Smooth muscle cell (in vitro differentiated cells): ENCODE results near the gene MARS1. TPM values are rescaled to one million over a fixed set of nuclear protein-coding genes. Genes with fewer than 3 reads are reported as not detected.
A peak's percentile ranks its signal among the peaks of the same experiment; 100 is the strongest.

Experiments used
- DNase-seq: peaks from one replicate; lab custom pipeline; 2025; ENCODE audit not compliant: unreplicated experiment; lab: John Stamatoyannopoulos, UW
- H2AFZ ChIP-seq: fragments of 200-600 bp; sonication (generic); 2 replicates; pipeline ENCODE4 v1.6.0; 2016; ENCODE audit warnings: antibody characterized with exemption, low read depth, mild to moderate bottlenecking
- H3F3A ChIP-seq: fragments of 200-600 bp; sonication (generic); 2 replicates; pipeline ENCODE4 v1.6.0; 2017; ENCODE audit warnings: antibody characterized with exemption, low read depth
- H3K27ac ChIP-seq: fragments of 200-600 bp; sonication (generic); 2 replicates; pipeline ENCODE4 v1.5.1; 2016; ENCODE audit warnings: low read depth, mild to moderate bottlenecking
- H3K27me3 ChIP-seq: fragments of 200-600 bp; sonication (generic); 2 replicates; pipeline ENCODE4 v1.6.1; 2016; ENCODE audit warnings: low read depth, mild to moderate bottlenecking
- H3K36me3 ChIP-seq: fragments of 200-600 bp; sonication (generic); 2 replicates; pipeline ENCODE4 v1.5.1; 2016; ENCODE audit warnings: low read depth
- H3K4me1 ChIP-seq: fragments of 200-600 bp; sonication (generic); 2 replicates; pipeline ENCODE4 v1.5.1; 2016; ENCODE audit warnings: low read depth
- H3K4me2 ChIP-seq: fragments of 200-600 bp; sonication (generic); 2 replicates; pipeline ENCODE4 v1.6.0; 2016; ENCODE audit warnings: mild to moderate bottlenecking
- H3K4me3 ChIP-seq: fragments of 200-600 bp; sonication (generic); 2 replicates; pipeline ENCODE4 v1.5.1; 2016; ENCODE audit warnings: mild to moderate bottlenecking
- H3K79me2 ChIP-seq: fragments of 200-600 bp; sonication (generic); 2 replicates; pipeline ENCODE4 v1.6.0; 2016; ENCODE audit warnings: low read depth, mild to moderate bottlenecking
- H3K9ac ChIP-seq: fragments of 200-600 bp; sonication (generic); 2 replicates; pipeline ENCODE4 v1.6.0; 2016; ENCODE audit warnings: low read depth
- H3K9me3 ChIP-seq: fragments of 200-600 bp; sonication (generic); replicated peaks from 2 replicates; pipeline ENCODE4 v1.5.1; 2016; ENCODE audit warnings: low read depth
- H4K20me1 ChIP-seq: fragments of 200-600 bp; sonication (generic); 2 replicates; pipeline ENCODE4 v1.6.0; 2016; ENCODE audit warnings: low read depth
- WGBS: methylation state at CpG from one replicate; pipeline ENCODE4 v1.1.7; 2016; ENCODE audit warnings: low lambda C conversion rate; 5-methylcytosine and 5-hydroxymethylcytosine counted together
- polyA plus RNA-seq: library from polyadenylated mRNA; unstranded; fragments of >200 nt; fragmentation: Nextera tagmentation; extraction: Ambion mirVana; gene quantifications from 2 replicates; pipeline ENCODE4 v1.2.1, GENCODE V29; 2016
- total RNA-seq: library from RNA; depleted of rRNA; stranded (reverse); fragments of >200 nt; gene quantifications from 2 replicates; pipeline ENCODE4 v1.2.3, GENCODE V29; 2014
- TF ChIP-seq, protein P1 (sequence below): fragments of 200-600 bp; sonication (generic); IDR thresholded peaks from 2 replicates; pipeline ENCODE4 v1.5.1; 2017; ENCODE audit warnings: borderline replicate concordance, mild to moderate bottlenecking, antibody characterized with exemption; ENCODE audit not compliant: insufficient read depth, poor library complexity, severe bottlenecking

MARS1 gene
- total and polyA plus RNA-seq, 2 experiments from 2014 or later: 186 to 192 TPM

DNA sequence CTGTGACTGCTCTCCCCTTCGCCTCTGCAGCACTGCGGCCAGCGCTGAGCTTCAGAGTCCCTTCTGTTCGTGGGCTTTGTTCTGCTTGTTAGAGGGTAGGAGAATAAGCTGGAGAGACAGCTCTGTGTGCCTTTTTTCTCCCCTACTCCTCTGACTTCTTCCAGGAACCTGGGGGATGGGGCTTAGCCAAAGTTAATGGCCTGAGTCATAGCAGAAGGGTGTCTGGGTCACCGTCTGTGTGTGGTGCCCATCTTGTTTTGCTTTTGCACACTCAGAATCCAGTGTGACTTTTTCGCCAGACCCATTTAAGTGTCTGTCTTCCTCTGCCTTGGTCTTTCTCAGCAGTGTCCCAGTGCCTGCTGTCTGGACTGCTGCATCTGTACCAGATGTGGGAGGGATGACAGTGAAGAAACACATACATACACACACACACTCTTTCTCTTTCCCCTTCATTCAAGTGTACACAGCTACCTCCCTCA is 65.0 kb downstream of the MARS1 start:
- H2AFZ ChIP-seq: no peak overlapping the region
- no peaks in the 10 kb centered on the region for H3K9me3 ChIP-seq
- TF ChIP-seq, protein P1, sequence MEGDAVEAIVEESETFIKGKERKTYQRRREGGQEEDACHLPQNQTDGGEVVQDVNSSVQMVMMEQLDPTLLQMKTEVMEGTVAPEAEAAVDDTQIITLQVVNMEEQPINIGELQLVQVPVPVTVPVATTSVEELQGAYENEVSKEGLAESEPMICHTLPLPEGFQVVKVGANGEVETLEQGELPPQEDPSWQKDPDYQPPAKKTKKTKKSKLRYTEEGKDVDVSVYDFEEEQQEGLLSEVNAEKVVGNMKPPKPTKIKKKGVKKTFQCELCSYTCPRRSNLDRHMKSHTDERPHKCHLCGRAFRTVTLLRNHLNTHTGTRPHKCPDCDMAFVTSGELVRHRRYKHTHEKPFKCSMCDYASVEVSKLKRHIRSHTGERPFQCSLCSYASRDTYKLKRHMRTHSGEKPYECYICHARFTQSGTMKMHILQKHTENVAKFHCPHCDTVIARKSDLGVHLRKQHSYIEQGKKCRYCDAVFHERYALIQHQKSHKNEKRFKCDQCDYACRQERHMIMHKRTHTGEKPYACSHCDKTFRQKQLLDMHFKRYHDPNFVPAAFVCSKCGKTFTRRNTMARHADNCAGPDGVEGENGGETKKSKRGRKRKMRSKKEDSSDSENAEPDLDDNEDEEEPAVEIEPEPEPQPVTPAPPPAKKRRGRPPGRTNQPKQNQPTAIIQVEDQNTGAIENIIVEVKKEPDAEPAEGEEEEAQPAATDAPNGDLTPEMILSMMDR: no peak
- peak overlapping the region; percentile 42 for H3K9ac ChIP-seq
- H3K4me2 ChIP-seq: peak overlapping the region; percentile 73
- 11% methylated on average over 6 of the region's 6 CpGs for WGBS
- H3K4me1 ChIP-seq: peaks cover 39% of the 10 kb centered on the region
- peaks cover 18% of the 10 kb centered on the region for H3K79me2 ChIP-seq
- H3K4me3 ChIP-seq: no peak overlapping the region
- H3K27ac ChIP-seq: peak overlapping the region; percentile 74
- peak; percentile 10 for DNase-seq
- peaks cover 12% of the 10 kb centered on the region for H3K27me3 ChIP-seq
- H3F3A ChIP-seq: peaks cover 19% of the 10 kb centered on the region
- H4K20me1 ChIP-seq: peaks cover 3% of the 10 kb centered on the region
- no peaks in the 10 kb centered on the region for H3K36me3 ChIP-seq

- Histone ChIP-seq H4K20me1 (peaks cover 3% of the 10 kb centered on the region), H3K79me2 (peaks cover 20% of the 10 kb centered on the region), H3K27ac (peak overlapping the region; percentile 74), H3K27me3 (peaks cover 9% of the 10 kb centered on the region), H3K4me3 (no peak overlapping the region), H3K9ac (peak overlapping the region; percentile 42), H2AFZ (no peak overlapping the region), H3K4me1 (peaks cover 39% of the 10 kb centered on the region), H3K36me3 (no peaks in the 10 kb centered on the region), H3K9me3 (no peaks in the 10 kb centered on the region), H3F3A (peaks cover 19% of the 10 kb centered on the region), H3K4me2 (peak overlapping the region; percentile 73)
- no peak for DNase-seq
- TF ChIP-seq, protein P1: no peak
- WGBS: 62% methylated on average over 7 of the region's 7 CpGs
Observed at GRCh38 chr12:57553343-57554202, 65.7 kb downstream of the MARS1 start.

DNA sequence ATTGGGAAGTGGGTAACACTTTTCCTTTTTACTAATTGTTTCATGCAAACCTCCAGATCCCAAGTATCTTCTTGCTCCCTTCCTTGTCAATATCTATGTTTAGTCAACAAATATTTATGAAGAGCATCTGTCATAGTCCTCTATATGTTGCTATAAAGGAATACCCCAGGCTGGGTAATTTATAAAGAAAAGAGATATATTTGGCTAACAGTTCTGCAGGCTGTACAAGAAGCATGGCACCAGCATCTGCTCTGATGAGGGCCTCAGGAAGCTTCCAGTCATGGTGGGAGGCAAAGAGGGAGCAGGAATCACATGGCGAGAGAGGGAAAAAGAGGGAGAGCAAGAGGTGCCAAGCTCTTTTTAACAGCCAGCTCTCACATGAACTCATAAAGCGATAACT is 66.6 kb downstream of the MARS1 start:
- peaks cover 20% of the 10 kb centered on the region for H3K79me2 ChIP-seq
- H3K4me3 ChIP-seq: no peak overlapping the region
- H3K4me2 ChIP-seq: no peak overlapping the region
- H3K4me1 ChIP-seq: peaks cover 37% of the 10 kb centered on the region
- peaks cover 7% of the 10 kb centered on the region for H4K20me1 ChIP-seq
- TF ChIP-seq, protein P1: no peak
- H3K27ac ChIP-seq: peak overlapping the region; percentile 74
- peaks cover 19% of the 10 kb centered on the region for H3F3A ChIP-seq
- H3K9me3 ChIP-seq: no peaks in the 10 kb centered on the region
- no peaks in the 10 kb centered on the region for H3K36me3 ChIP-seq
- H2AFZ ChIP-seq: no peak overlapping the region
- WGBS: 96% methylated on average over 2 of the region's 2 CpGs
- no peak for DNase-seq
- H3K27me3 ChIP-seq: peaks cover under 1% of the 10 kb centered on the region
- H3K9ac ChIP-seq: no peak overlapping the region
